Glomerular visceral epithelial cell (primary cell): ENCODE results near the gene DOCK6.
"Not testable (repeated sequence)": the region's sequence is repeated elsewhere in the genome, so short reads cannot be mapped to it uniquely, and the experiment has no call there.

Source experiments
- DNase-seq: peaks from one replicate; pipeline ENCODE4 v3.0.0-alpha.2; 2016; ENCODE audit errors: extremely low spot score

DOCK6 gene

GRCh38 chr19:11172576-11172975 lies 89.7 kb downstream of the DOCK6 start:
- no peak for DNase-seq

GRCh38 chr19:11171144-11171543 lies 91.2 kb downstream of the DOCK6 start:
- DNase-seq: no peak

- DNase-seq: no peak
Measured at GRCh38 chr19:11169896-11170678, 92.2 kb downstream of the DOCK6 start.

GRCh38 chr19:11168568-11168967 lies 93.8 kb downstream of the DOCK6 start:
- peak; percentile 96 for DNase-seq

GRCh38 chr19:11166281-11167142 lies 95.8 kb downstream of the DOCK6 start:
- no peak for DNase-seq

- no peak for DNase-seq
Measured at GRCh38 chr19:11165486-11166030, 96.8 kb downstream of the DOCK6 start.

- no peak for DNase-seq
Measured at GRCh38 chr19:11164879-11165406, 97.4 kb downstream of the DOCK6 start.

- DNase-seq: no peak
Measured at GRCh38 chr19:11164296-11164695, 98.0 kb downstream of the DOCK6 start.

- DNase-seq: not testable (repeated sequence)
Measured at GRCh38 chr19:11160440-11160768, 101.9 kb downstream of the DOCK6 start.

- DNase-seq: no peak
Measured at GRCh38 chr19:11159598-11160439, 102.5 kb downstream of the DOCK6 start.

GRCh38 chr19:11155373-11156120 lies 106.8 kb downstream of the DOCK6 start, which contains the start of gene SPC24:
TSS of gene SPC24 (minus strand) at chr19:11155782. CDS start at chr19:11155776, 6 bp downstream.
- DNase-seq: peak; percentile 99

GRCh38 chr19:11154683-11155047 lies 107.7 kb downstream of the DOCK6 start:
- no peak for DNase-seq

- DNase-seq: peak; percentile 74
Measured at GRCh38 chr19:11152318-11153062, 109.8 kb downstream of the DOCK6 start.

GRCh38 chr19:11151181-11151580 lies 111.1 kb downstream of the DOCK6 start:
- no peak for DNase-seq
